Ishikawa (cell line): Measurements from ENCODE around the gene RNASEH2A.

ENCODE experiments used
- CEBPB ChIP-seq: IDR thresholded peaks from 2 replicates; pipeline ENCODE4 v1.6.1; 2012
- CREB1 ChIP-seq: IDR thresholded peaks from 2 replicates; pipeline ENCODE4 v1.6.1; 2012; ENCODE audit warnings: low read depth
- EGR1 ChIP-seq: IDR thresholded peaks from 2 replicates; pipeline ENCODE4 v1.6.1; 2012
- EP300 ChIP-seq: IDR thresholded peaks from 2 replicates; pipeline ENCODE4 v1.6.1; 2012; ENCODE audit warnings: borderline replicate concordance
- FOXM1 ChIP-seq: IDR thresholded peaks from 2 replicates; pipeline ENCODE4 v1.6.1; 2012; ENCODE audit warnings: low read depth, borderline replicate concordance
- MAX ChIP-seq: IDR thresholded peaks from 2 replicates; pipeline ENCODE4 v1.6.1; 2012
- NFIC ChIP-seq: IDR thresholded peaks from 2 replicates; pipeline ENCODE4 v1.6.1; 2012
- RAD21 ChIP-seq: IDR thresholded peaks from 2 replicates; pipeline ENCODE4 v1.6.1; 2012; ENCODE audit warnings: low read depth
- REST ChIP-seq: IDR thresholded peaks from 2 replicates; pipeline ENCODE4 v1.6.1; 2012; ENCODE audit warnings: low read depth, mild to moderate bottlenecking
- TAF1 ChIP-seq: IDR thresholded peaks from 2 replicates; pipeline ENCODE4 v1.6.1; 2012; ENCODE audit warnings: low read depth, mild to moderate bottlenecking
- TCF12 ChIP-seq: IDR thresholded peaks from 2 replicates; pipeline ENCODE4 v1.6.1; 2012; ENCODE audit warnings: low read depth
- TEAD4 ChIP-seq: IDR thresholded peaks from 2 replicates; pipeline ENCODE4 v1.6.1; 2012
- USF1 ChIP-seq: IDR thresholded peaks from 2 replicates; pipeline ENCODE4 v1.6.1; 2012
- YY1 ChIP-seq: IDR thresholded peaks from 2 replicates; pipeline ENCODE4 v1.6.1; 2012; ENCODE audit warnings: low read depth
- ZBTB7A ChIP-seq: IDR thresholded peaks from 2 replicates; pipeline ENCODE4 v1.6.1; 2012; ENCODE audit warnings: low read depth

The RNASEH2A gene

GRCh38 chr19:12778905-12779161, 27.6 kb upstream of the RNASEH2A start:
- TF ChIP-seq RAD21, result no peak
- no peak for TF ChIP-seq REST
- TF ChIP-seq EP300, result no peak
- TF ChIP-seq TCF12, result no peak
- TF ChIP-seq CREB1, result no peak
- no peak for TF ChIP-seq NFIC
- no peak for TF ChIP-seq FOXM1
- TF ChIP-seq TAF1, result no peak
- no peak for TF ChIP-seq YY1
- TF ChIP-seq ZBTB7A, result no peak
- no peak for TF ChIP-seq EGR1

- TF ChIP-seq TEAD4, result no peak
- peak; percentile 54; the same call in 1 of the 2 replicates for TF ChIP-seq NFIC
- no peak for TF ChIP-seq REST
- 0 out of 2 replicates have a peak, but pooled peaks have one; percentile 38 for TF ChIP-seq TCF12
- TF ChIP-seq MAX, result no peak
- no peak for TF ChIP-seq USF1
These were observed 27.0 kb upstream of the RNASEH2A start for GRCh38 chr19:12779162-12779993.

GRCh38 chr19:12782174-12782423, 24.3 kb upstream of the RNASEH2A start:
- TF ChIP-seq TEAD4 (no peak), YY1 (no peak), CEBPB (no peak), MAX (no peak; the same call in 1 of the 2 replicates), TCF12 (no peak), NFIC (no peak), EP300 (no peak), REST (no peak)

GRCh38 chr19:12782424-12783290, 23.7 kb upstream of the RNASEH2A start:
- TF ChIP-seq REST (no peak), TCF12 (peak; percentile 66), MAX (peak; percentile 76), CREB1 (peak; percentile 54; the same call in 1 of the 2 replicates), CEBPB (no peak), TAF1 (no peak; the same call in 1 of the 2 replicates), EGR1 (peak; percentile 100), USF1 (0 out of 2 replicates have a peak, but pooled peaks have one; percentile 30), YY1 (peak; percentile 14; the same call in 1 of the 2 replicates), FOXM1 (no peak), EP300 (peak; percentile 64; the same call in 1 of the 2 replicates), TEAD4 (0 out of 2 replicates have a peak, but pooled peaks have one; percentile 56), ZBTB7A (peak; percentile 99), RAD21 (no peak; the same call in 1 of the 2 replicates), NFIC (peak; percentile 7; the same call in 1 of the 2 replicates)
